WTC11 (cell line): ENCODE data around the gene NDUFAF8. TPM values are rescaled to one million over a fixed set of nuclear protein-coding genes. Genes with fewer than 3 reads are reported as not detected.

Source experiments
- ATAC-seq: fragments of 200-7000 bp; cut with Tn5 transposase; 2 replicates; pipeline ENCODE4 v1.10.0; 2021; ENCODE audit warnings: mild to moderate bottlenecking, moderate library complexity
- CTCF ChIA-PET: fragments of 300-600 bp; sonication (Branson Sonifier 250); formaldehyde crosslinking; loops from one replicate; lab custom pipeline; 2021; ENCODE audit warnings: antibody characterized with exemption; lab: Charles Lee
- POLR2A ChIA-PET: fragments of 350-600 bp; sonication (Branson Sonifier 250); formaldehyde crosslinking; loops from one replicate; lab custom pipeline; 2021; ENCODE audit warnings: antibody characterized with exemption; lab: Charles Lee
- DNase-seq: peaks from one replicate; pipeline ENCODE4 v3.0.0; 2021; ENCODE audit warnings: low spot score
- H3K27ac Mint-ChIP-seq: 2 replicates; pipeline ENCODE4 v1.8.0; 2021; ENCODE audit warnings: mixed read lengths
- H3K27me3 Mint-ChIP-seq: 2 replicates; pipeline ENCODE4 v1.8.0; 2021; ENCODE audit warnings: low read depth, mild to moderate bottlenecking, moderate library complexity, mixed read lengths
- H3K36me3 Mint-ChIP-seq: 2 replicates; pipeline ENCODE4 v1.8.0; 2021; ENCODE audit warnings: mixed read lengths
- H3K4me1 Mint-ChIP-seq: 2 replicates; pipeline ENCODE4 v1.8.0; 2022; ENCODE audit warnings: mixed read lengths
- H3K4me3 Mint-ChIP-seq: 2 replicates; pipeline ENCODE4 v1.8.0; 2021; ENCODE audit warnings: mild to moderate bottlenecking, moderate library complexity, mixed read lengths
- H3K9me3 Mint-ChIP-seq: 2 replicates; pipeline ENCODE4 v1.8.0; 2021; ENCODE audit warnings: mixed read lengths
- AFF4 ChIP-seq: sonication (generic); formaldehyde crosslinking; IDR thresholded peaks from 2 replicates; pipeline ENCODE4 v1.8.1; 2023; ENCODE audit warnings: mild to moderate bottlenecking, missing genetic modification reagents, borderline replicate concordance
- ARID4B ChIP-seq: sonication (generic); formaldehyde crosslinking; IDR thresholded peaks from 2 replicates; pipeline ENCODE4 v1.8.0; 2023; ENCODE audit warnings: missing genetic modification reagents, mild to moderate bottlenecking, borderline replicate concordance
- ELF4 ChIP-seq: sonication (generic); formaldehyde crosslinking; IDR thresholded peaks from 2 replicates; pipeline ENCODE4 v1.8.1; 2022; ENCODE audit warnings: low read depth, mild to moderate bottlenecking, moderate library complexity, missing genetic modification reagents
- EMX1 ChIP-seq: fragments of 250-450 bp; sonication (Bioruptor Pico); IDR thresholded peaks from 2 replicates; pipeline ENCODE4 v1.8.0; 2021; ENCODE audit warnings: mild to moderate bottlenecking
- HMGXB4 ChIP-seq: sonication (generic); formaldehyde crosslinking; IDR thresholded peaks from 2 replicates; pipeline ENCODE4 v1.8.1; 2023; ENCODE audit warnings: mild to moderate bottlenecking, moderate library complexity, missing genetic modification reagents
- IRF2 ChIP-seq: sonication (generic); formaldehyde crosslinking; IDR thresholded peaks from 2 replicates; pipeline ENCODE4 v1.8.0; 2022; ENCODE audit warnings: low read depth, missing genetic modification reagents, borderline replicate concordance
- JAZF1 ChIP-seq: fragments of 250-450 bp; sonication (Bioruptor Pico); IDR thresholded peaks from 2 replicates; pipeline ENCODE4 v1.9.0; 2021; ENCODE audit warnings: moderate library complexity, mild to moderate bottlenecking, inconsistent platforms
- MYBL2 ChIP-seq: sonication (generic); formaldehyde crosslinking; IDR thresholded peaks from 2 replicates; pipeline ENCODE4 v1.8.1; 2023; ENCODE audit warnings: mild to moderate bottlenecking, moderate library complexity, missing genetic modification reagents
- NFE2L1 ChIP-seq: sonication (generic); formaldehyde crosslinking; IDR thresholded peaks from 2 replicates; pipeline ENCODE4 v1.8.1; 2023; ENCODE audit warnings: missing genetic modification reagents
- RORB ChIP-seq: fragments of 250-450 bp; sonication (Bioruptor Pico); IDR thresholded peaks from 2 replicates; pipeline ENCODE4 v1.9.0; 2021; ENCODE audit warnings: mild to moderate bottlenecking
- SMAD3 ChIP-seq: sonication (generic); formaldehyde crosslinking; IDR thresholded peaks from 2 replicates; pipeline ENCODE4 v1.8.0; 2022; ENCODE audit warnings: missing genetic modification reagents, mild to moderate bottlenecking, borderline replicate concordance
- TEAD1 ChIP-seq: sonication (generic); formaldehyde crosslinking; IDR thresholded peaks from 2 replicates; pipeline ENCODE4 v1.8.0; 2022; ENCODE audit warnings: mild to moderate bottlenecking, missing genetic modification reagents
- ZNF317 ChIP-seq: sonication (generic); formaldehyde crosslinking; IDR thresholded peaks from 2 replicates; pipeline ENCODE4 v1.8.1; 2023; ENCODE audit warnings: low read depth, mild to moderate bottlenecking, moderate library complexity, missing genetic modification reagents, borderline replicate concordance
- ZNF416 ChIP-seq: fragments of 250-450 bp; sonication (Bioruptor Pico); IDR thresholded peaks from 2 replicates; pipeline ENCODE4 v1.9.0; 2021; ENCODE audit warnings: mild to moderate bottlenecking, inconsistent platforms
- total RNA-seq: library from RNA; stranded (reverse); gene quantifications from 3 replicates; pipeline ENCODE4 v1.2.3, GENCODE V29; 2021
- TF ChIP-seq, protein P1 (sequence below): sonication (generic); formaldehyde crosslinking; IDR thresholded peaks from 2 replicates; pipeline ENCODE4 v1.8.1; 2022; ENCODE audit warnings: mild to moderate bottlenecking, missing genetic modification reagents, moderate library complexity, borderline replicate concordance
- TF ChIP-seq, protein P2 (sequence below): sonication (generic); formaldehyde crosslinking; IDR thresholded peaks from 2 replicates; pipeline ENCODE4 v1.8.1; 2022; ENCODE audit warnings: mild to moderate bottlenecking, moderate library complexity, missing genetic modification reagents
- TF ChIP-seq, protein P3 (sequence below): fragments of 250-450 bp; sonication (Bioruptor Pico); IDR thresholded peaks from 2 replicates; pipeline ENCODE4 v1.9.0; 2021; ENCODE audit warnings: moderate library complexity, mild to moderate bottlenecking, inconsistent platforms, borderline replicate concordance
- TF ChIP-seq, protein P4 (sequence below): fragments of 250-450 bp; sonication (Bioruptor Pico); IDR thresholded peaks from 2 replicates; pipeline ENCODE4 v2.1.2; 2022; ENCODE audit warnings: mild to moderate bottlenecking, moderate library complexity

NDUFAF8 gene
- total RNA-seq, 1 experiment from 2014 or later, result 73.0 TPM

DNA sequence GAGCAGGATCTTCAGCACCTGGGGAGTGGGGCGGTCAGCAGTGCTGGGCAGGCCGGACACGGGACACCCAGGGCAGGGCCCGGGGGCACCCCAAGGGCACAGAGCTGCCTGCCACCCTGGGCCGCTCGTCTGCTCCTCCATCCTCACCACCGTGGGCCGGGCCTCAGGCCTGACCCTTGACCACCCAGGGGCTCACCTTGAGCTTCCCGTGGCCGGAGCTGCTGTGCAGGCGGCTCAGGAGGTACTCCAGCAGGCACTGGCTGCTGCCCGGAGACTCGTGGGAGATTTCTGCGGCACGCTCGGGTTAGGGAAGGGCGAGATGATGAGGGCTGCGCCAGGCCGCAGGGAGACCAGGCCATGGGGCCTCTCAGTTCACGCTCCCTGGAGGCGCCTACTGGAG lies 2.3 kb upstream of the NDUFAF8 start:
- Mint-ChIP-seq H3K9me3 (no peaks in the 10 kb centered on the region), H3K36me3 (no peaks in the 10 kb centered on the region), H3K4me1 (peaks cover 21% of the 10 kb centered on the region), H3K4me3 (0 out of 2 replicates have a peak overlapping the region, but pooled peaks have one; percentile 70), H3K27ac (no peak overlapping the region), H3K27me3 (no peaks in the 10 kb centered on the region)
- DNase-seq, result no peak
- no peak for ATAC-seq
- ChIA-PET CTCF (no interaction called here), POLR2A (no interaction called here)
- TF ChIP-seq EMX1 (no peak), MYBL2 (CRISPR knock-in tag) (no peak), RORB (CRISPR knock-in tag) (no peak), IRF2 (CRISPR knock-in tag) (no peak), ELF4 (CRISPR knock-in tag) (no peak), ARID4B (CRISPR knock-in tag) (no peak)
- TF ChIP-seq, protein P1, sequence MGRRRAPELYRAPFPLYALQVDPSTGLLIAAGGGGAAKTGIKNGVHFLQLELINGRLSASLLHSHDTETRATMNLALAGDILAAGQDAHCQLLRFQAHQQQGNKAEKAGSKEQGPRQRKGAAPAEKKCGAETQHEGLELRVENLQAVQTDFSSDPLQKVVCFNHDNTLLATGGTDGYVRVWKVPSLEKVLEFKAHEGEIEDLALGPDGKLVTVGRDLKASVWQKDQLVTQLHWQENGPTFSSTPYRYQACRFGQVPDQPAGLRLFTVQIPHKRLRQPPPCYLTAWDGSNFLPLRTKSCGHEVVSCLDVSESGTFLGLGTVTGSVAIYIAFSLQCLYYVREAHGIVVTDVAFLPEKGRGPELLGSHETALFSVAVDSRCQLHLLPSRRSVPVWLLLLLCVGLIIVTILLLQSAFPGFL (CRISPR knock-in tag), result no peak
- TF ChIP-seq, protein P2, sequence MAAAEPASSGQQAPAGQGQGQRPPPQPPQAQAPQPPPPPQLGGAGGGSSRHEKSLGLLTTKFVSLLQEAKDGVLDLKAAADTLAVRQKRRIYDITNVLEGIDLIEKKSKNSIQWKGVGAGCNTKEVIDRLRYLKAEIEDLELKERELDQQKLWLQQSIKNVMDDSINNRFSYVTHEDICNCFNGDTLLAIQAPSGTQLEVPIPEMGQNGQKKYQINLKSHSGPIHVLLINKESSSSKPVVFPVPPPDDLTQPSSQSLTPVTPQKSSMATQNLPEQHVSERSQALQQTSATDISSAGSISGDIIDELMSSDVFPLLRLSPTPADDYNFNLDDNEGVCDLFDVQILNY (CRISPR knock-in tag), result no peak
- TF ChIP-seq, protein P3, sequence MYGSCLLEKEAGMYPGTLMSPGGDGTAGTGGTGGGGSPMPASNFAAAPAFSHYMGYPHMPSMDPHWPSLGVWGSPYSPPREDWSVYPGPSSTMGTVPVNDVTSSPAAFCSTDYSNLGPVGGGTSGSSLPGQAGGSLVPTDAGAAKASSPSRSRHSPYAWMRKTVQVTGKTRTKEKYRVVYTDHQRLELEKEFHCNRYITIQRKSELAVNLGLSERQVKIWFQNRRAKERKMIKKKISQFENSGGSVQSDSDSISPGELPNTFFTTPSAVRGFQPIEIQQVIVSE (CRISPR knock-in tag), result no peak
- TF ChIP-seq, protein P4, sequence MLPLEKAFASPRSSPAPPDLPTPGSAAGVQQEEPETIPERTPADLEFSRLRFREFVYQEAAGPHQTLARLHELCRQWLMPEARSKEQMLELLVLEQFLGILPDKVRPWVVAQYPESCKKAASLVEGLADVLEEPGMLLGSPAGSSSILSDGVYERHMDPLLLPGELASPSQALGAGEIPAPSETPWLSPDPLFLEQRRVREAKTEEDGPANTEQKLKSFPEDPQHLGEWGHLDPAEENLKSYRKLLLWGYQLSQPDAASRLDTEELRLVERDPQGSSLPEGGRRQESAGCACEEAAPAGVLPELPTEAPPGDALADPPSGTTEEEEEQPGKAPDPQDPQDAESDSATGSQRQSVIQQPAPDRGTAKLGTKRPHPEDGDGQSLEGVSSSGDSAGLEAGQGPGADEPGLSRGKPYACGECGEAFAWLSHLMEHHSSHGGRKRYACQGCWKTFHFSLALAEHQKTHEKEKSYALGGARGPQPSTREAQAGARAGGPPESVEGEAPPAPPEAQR, result no peak

DNA sequence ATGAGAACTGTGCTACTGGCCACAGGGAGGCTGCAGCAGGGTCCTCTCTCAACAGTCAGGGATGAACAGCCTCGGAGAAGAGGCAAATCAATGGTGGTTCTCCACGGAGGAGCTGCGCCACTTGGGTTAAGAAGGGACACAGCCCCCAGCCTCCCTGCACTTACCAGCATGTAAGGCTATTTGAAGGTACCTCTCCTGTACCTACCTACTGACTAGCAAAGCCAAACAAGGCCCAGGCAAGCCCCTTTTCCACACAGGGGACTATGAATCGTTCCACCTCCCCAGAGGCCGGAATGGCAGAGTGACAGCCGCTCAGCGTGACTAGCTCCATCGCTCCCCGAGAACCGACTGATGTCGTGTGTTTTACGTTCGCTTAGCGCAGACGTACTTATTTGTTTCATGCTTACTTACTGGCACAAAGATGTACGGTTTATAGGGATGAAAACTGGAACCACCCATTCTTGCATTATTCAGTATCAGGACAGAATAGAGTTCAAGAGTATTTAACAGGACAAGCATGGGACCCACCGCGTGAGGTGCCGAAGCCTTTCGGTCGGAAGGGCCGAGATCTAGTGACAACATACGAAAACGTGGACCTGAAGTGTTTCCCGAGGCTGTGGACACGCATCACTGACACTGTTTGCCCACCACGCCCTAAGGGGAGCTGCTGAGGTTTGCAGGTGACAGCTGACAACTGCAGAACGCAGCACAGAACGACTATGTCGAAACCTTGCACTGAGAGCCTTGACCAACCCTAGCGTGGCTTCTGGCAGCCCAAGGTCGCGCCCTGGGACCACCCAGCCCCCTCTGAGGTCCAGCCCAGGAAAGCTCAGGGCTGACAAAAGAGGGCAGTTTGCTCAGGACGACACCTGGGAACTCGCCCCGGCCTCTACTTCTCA lies 1.3 kb upstream of the NDUFAF8 start:
- DNase-seq, result no peak
- no peaks in the 10 kb centered on the region for H3K9me3 Mint-ChIP-seq
- H3K27ac Mint-ChIP-seq, result no peak overlapping the region
- peak overlapping the region; percentile 70 for H3K4me3 Mint-ChIP-seq
- no peak for ATAC-seq
- CTCF ChIA-PET, result interaction anchor here (1.3 to 2.1 kb wide), 6 partner anchors 8 to 247 kb away, joined by 4 to 14 read pairs (median 7); partner anchors contain the start of gene CEP131
- peaks cover 27% of the 10 kb centered on the region for H3K4me1 Mint-ChIP-seq
- POLR2A ChIA-PET, result no interaction called here
- H3K36me3 Mint-ChIP-seq, result no peaks in the 10 kb centered on the region
- no peaks in the 10 kb centered on the region for H3K27me3 Mint-ChIP-seq
- no peak for TF ChIP-seq AFF4
- no peak for TF ChIP-seq JAZF1 (CRISPR knock-in tag)
- TF ChIP-seq IRF2 (CRISPR knock-in tag), result no peak
- no peak for TF ChIP-seq ZNF317
- TF ChIP-seq SMAD3 (CRISPR knock-in tag), result no peak
- no peak for TF ChIP-seq ELF4 (CRISPR knock-in tag)
- TF ChIP-seq NFE2L1, result no peak
- TF ChIP-seq HMGXB4 (CRISPR knock-in tag), result no peak
- no peak for TF ChIP-seq ZNF416 (CRISPR knock-in tag)
- no peak for TF ChIP-seq TEAD1 (CRISPR knock-in tag)
